Vagina (tissue), 2 donors: ENCODE results near the gene LAYN. TPM values are rescaled to one million over a fixed set of nuclear protein-coding genes. Genes with fewer than 3 reads are reported as not detected.

Experiments used
- DNase-seq, 2 donors: peaks; one replicate each; pipeline ENCODE4 v3.0.0-alpha.2; 2017; ENCODE audit errors: extremely low spot score in 2 of 2
- H3K27ac ChIP-seq: fragments of 200-600 bp; sonication (generic); one replicate; pipeline ENCODE4 v1.5.1; 2019
- H3K27me3 ChIP-seq: fragments of 200-600 bp; sonication (generic); one replicate; pipeline ENCODE4 v1.5.1; 2019
- H3K36me3 ChIP-seq, 2 donors: fragments of 200-600 bp; sonication (generic); one replicate each; pipeline ENCODE4 v1.5.1; 2017 to 2019
- H3K4me1 ChIP-seq: fragments of 200-600 bp; sonication (generic); one replicate; pipeline ENCODE4 v1.5.1; 2019
- H3K4me3 ChIP-seq, 2 donors: fragments of 200-600 bp; sonication (generic); 1 replicate in 1 of 2; 2 replicates in 1 of 2; pipeline ENCODE4 v1.5.1; 2016 to 2019
- H3K9me3 ChIP-seq: fragments of 200-600 bp; sonication (generic); one replicate; pipeline ENCODE4 v1.5.1; 2019
- CTCF ChIP-seq, 3 experiments: fragments of 450-650 bp in 2 of 3; fragments of 200-600 bp in 1 of 3; sonication (generic) in 1 of 3; IDR thresholded peaks; one replicate each; pipeline ENCODE4 v1.5.1; 2017 to 2019; ENCODE audit warnings: antibody characterized with exemption in 3 of 3, mild to moderate bottlenecking in 2 of 3, moderate library complexity in 2 of 3
- POLR2A ChIP-seq, 2 donors: fragments of 450-650 bp; IDR thresholded peaks; one replicate each; pipeline ENCODE4 v1.6.1; 2017; ENCODE audit warnings: antibody characterized with exemption in 2 of 2, mild to moderate bottlenecking in 2 of 2, moderate library complexity in 2 of 2
- POLR2AphosphoS5 ChIP-seq, 2 donors: sonication (generic); formaldehyde crosslinking; IDR thresholded peaks; one replicate each; pipeline ENCODE4 v1.9.0; 2017; ENCODE audit warnings: antibody characterized with exemption in 2 of 2, mild to moderate bottlenecking in 2 of 2, low read depth in 1 of 2; ENCODE audit not compliant: insufficient read depth in 1 of 2
- intact Hi-C: fragments of 100-400 bp; cut with DNase I; formaldehyde crosslinking; loops from one replicate; pipeline ENCODE4 v1.15.1; 2023
- total RNA-seq: library from RNA; depleted of rRNA; stranded (reverse); fragments of >200 nt; gene quantifications from one replicate; pipeline ENCODE4 v1.2.3, GENCODE V29; 2016

LAYN gene
- total RNA-seq, 1 donor from 2014 or later, result 22.3 TPM

- no peaks in the 10 kb centered on the region for H3K27me3 ChIP-seq
- H3K36me3 ChIP-seq, result no peaks in the 10 kb centered on the region
- no peak for DNase-seq
- intact Hi-C loops, result no loop called here
- peaks cover 27% of the 10 kb centered on the region for H3K4me1 ChIP-seq
- peak overlapping the region; percentile 62 for H3K27ac ChIP-seq
- TF ChIP-seq POLR2AphosphoS5 (IDR thresholded peaks at IDR 0.05; ENCODE audit: insufficient read depth in 1 of 2, low read depth in 1 of 2), result no peak
- TF ChIP-seq POLR2A (IDR thresholded peaks at IDR 0.05), result no peak
- no peak for TF ChIP-seq CTCF (IDR thresholded peaks at IDR 0.05)
- H3K9me3 ChIP-seq, result no peaks in the 10 kb centered on the region
- H3K4me3 ChIP-seq, result peak overlapping the region; percentile 65 to 83
Observed at GRCh38 chr11:111540937-111541253, 375 bp downstream of the LAYN start.

- no peak for DNase-seq
- Histone ChIP-seq H3K4me3 (peak overlapping the region; percentile 65 to 83), H3K27ac (peak overlapping the region; percentile 62), H3K9me3 (no peaks in the 10 kb centered on the region), H3K27me3 (no peaks in the 10 kb centered on the region), H3K4me1 (peaks cover 27% of the 10 kb centered on the region), H3K36me3 (no peaks in the 10 kb centered on the region)
- intact Hi-C loops, result no loop called here
- peak in 1 of 2 donors; percentile 25 for TF ChIP-seq POLR2A (IDR thresholded peaks at IDR 0.05)
- peak in 1 of 2 donors; percentile 68 for TF ChIP-seq POLR2AphosphoS5 (IDR thresholded peaks at IDR 0.05; ENCODE audit: insufficient read depth in 1 of 2, low read depth in 1 of 2)
- no peak for TF ChIP-seq CTCF (IDR thresholded peaks at IDR 0.05)
Observed at GRCh38 chr11:111541254-111542061, 938 bp downstream of the LAYN start.

GRCh38 chr11:111542606-111543275 is 2.2 kb downstream of the LAYN start:
- H3K27ac ChIP-seq, result no peak overlapping the region

GRCh38 chr11:111548525-111548924 is 8.0 kb downstream of the LAYN start:
- DNase-seq, result no peak
- TF ChIP-seq CTCF (IDR thresholded peaks at IDR 0.05) (no peak), POLR2A (IDR thresholded peaks at IDR 0.05) (no peak), POLR2AphosphoS5 (IDR thresholded peaks at IDR 0.05; ENCODE audit: insufficient read depth in 1 of 2, low read depth in 1 of 2) (no peak)
- Histone ChIP-seq H3K36me3 (no peaks in the 10 kb centered on the region), H3K27ac (peak overlapping the region; percentile 2), H3K9me3 (no peaks in the 10 kb centered on the region), H3K4me3 (no peak overlapping the region), H3K27me3 (no peaks in the 10 kb centered on the region), H3K4me1 (peaks cover 19% of the 10 kb centered on the region)
- intact Hi-C loops, result no loop called here

More at GRCh38 chr11:111542606-111543275, 2.2 kb downstream of the LAYN start:
- no peak for TF ChIP-seq POLR2A (IDR thresholded peaks at IDR 0.05)
- no peak for TF ChIP-seq POLR2AphosphoS5 (IDR thresholded peaks at IDR 0.05; ENCODE audit: insufficient read depth in 1 of 2, low read depth in 1 of 2)
- intact Hi-C loops, result no loop called here
- Histone ChIP-seq H3K4me3 (no peak overlapping the region), H3K27me3 (no peaks in the 10 kb centered on the region), H3K4me1 (peaks cover 27% of the 10 kb centered on the region), H3K36me3 (no peaks in the 10 kb centered on the region), H3K9me3 (no peaks in the 10 kb centered on the region)
- DNase-seq, result no peak

- Histone ChIP-seq H3K27ac (peak overlapping the region; percentile 2), H3K4me1 (peaks cover 19% of the 10 kb centered on the region), H3K36me3 (no peaks in the 10 kb centered on the region), H3K4me3 (no peak overlapping the region), H3K9me3 (no peaks in the 10 kb centered on the region), H3K27me3 (no peaks in the 10 kb centered on the region)
- intact Hi-C loops, result no loop called here
- no peak for TF ChIP-seq CTCF (IDR thresholded peaks at IDR 0.05)
- no peak for TF ChIP-seq POLR2A (IDR thresholded peaks at IDR 0.05)
- TF ChIP-seq POLR2AphosphoS5 (IDR thresholded peaks at IDR 0.05; ENCODE audit: insufficient read depth in 1 of 2, low read depth in 1 of 2), result no peak
- no peak for DNase-seq
Observed at GRCh38 chr11:111549196-111549868, 8.8 kb downstream of the LAYN start.
